B cell (primary cell): Measurements from ENCODE around the gene IL13RA2.

ENCODE experiments used
- EZH2 ChIP-seq: IDR thresholded peaks from 2 replicates; pipeline ENCODE4 v1.6.1; 2012; ENCODE audit warnings: borderline replicate concordance, low read depth, mild to moderate bottlenecking, moderate library complexity, low read length; ENCODE audit not compliant: insufficient read depth, poor library complexity, severe bottlenecking
- TF ChIP-seq, protein P1 (sequence below): fragments of 200-600 bp; IDR thresholded peaks from one replicate; pipeline ENCODE4 v1.8.0; 2022; ENCODE audit warnings: antibody characterized with exemption, mild to moderate bottlenecking

DNA sequence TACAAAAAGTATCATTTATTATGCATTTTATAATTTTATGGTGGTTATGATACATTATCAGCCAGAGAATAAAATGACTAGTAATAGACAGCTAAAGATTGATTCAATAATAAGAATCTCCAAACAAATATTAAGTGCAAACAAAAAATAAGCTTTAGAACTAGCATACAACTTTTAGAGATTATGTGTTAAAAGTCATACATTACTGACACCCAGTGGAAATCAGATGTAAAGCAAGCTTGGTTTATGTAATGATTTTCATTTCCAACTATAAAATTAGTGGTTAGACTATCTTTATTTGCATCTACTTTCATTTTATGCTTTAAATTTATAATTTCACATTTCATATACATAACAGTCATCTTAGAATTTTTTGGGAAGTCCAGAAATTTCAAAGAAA lies 57.7 kb downstream of the IL13RA2 start:
- TF ChIP-seq, protein P1, sequence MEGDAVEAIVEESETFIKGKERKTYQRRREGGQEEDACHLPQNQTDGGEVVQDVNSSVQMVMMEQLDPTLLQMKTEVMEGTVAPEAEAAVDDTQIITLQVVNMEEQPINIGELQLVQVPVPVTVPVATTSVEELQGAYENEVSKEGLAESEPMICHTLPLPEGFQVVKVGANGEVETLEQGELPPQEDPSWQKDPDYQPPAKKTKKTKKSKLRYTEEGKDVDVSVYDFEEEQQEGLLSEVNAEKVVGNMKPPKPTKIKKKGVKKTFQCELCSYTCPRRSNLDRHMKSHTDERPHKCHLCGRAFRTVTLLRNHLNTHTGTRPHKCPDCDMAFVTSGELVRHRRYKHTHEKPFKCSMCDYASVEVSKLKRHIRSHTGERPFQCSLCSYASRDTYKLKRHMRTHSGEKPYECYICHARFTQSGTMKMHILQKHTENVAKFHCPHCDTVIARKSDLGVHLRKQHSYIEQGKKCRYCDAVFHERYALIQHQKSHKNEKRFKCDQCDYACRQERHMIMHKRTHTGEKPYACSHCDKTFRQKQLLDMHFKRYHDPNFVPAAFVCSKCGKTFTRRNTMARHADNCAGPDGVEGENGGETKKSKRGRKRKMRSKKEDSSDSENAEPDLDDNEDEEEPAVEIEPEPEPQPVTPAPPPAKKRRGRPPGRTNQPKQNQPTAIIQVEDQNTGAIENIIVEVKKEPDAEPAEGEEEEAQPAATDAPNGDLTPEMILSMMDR: no peak
- TF ChIP-seq EZH2: no peak
